H9 (cell line): ENCODE data around the gene DUSP2. TPM values are rescaled to one million over a fixed set of nuclear protein-coding genes. Genes with fewer than 3 reads are reported as not detected.

ENCODE experiments used
- DNase-seq: peaks from one replicate; pipeline ENCODE4 v3.0.0-alpha.2; 2017
- H2AFZ ChIP-seq: one replicate; pipeline ENCODE4 v1.6.1; 2013; ENCODE audit warnings: mild to moderate bottlenecking, low read length, control low read depth, moderate library complexity
- H2AK5ac ChIP-seq: 2 replicates; pipeline ENCODE4 v1.6.1; 2013; ENCODE audit warnings: low read length, control low read depth, mixed read lengths; ENCODE audit not compliant: insufficient read length
- H2BK120ac ChIP-seq: one replicate; pipeline ENCODE4 v1.6.1; 2013; ENCODE audit warnings: low read depth, mild to moderate bottlenecking, low read length, control low read depth, inconsistent platforms; ENCODE audit not compliant: poor library complexity, severe bottlenecking
- H2BK12ac ChIP-seq: 2 replicates; pipeline ENCODE4 v1.6.1; 2013; ENCODE audit warnings: low read length, control low read depth, mixed read lengths, low read depth; ENCODE audit not compliant: insufficient read length
- H2BK15ac ChIP-seq: 2 replicates; pipeline ENCODE4 v1.6.1; 2013; ENCODE audit warnings: low read depth, low read length, control low read depth
- H2BK20ac ChIP-seq: one replicate; pipeline ENCODE4 v1.6.1; 2013; ENCODE audit warnings: low read depth, mild to moderate bottlenecking, low read length, control low read depth, inconsistent platforms; ENCODE audit not compliant: poor library complexity, severe bottlenecking
- H2BK5ac ChIP-seq: 2 replicates; pipeline ENCODE4 v1.6.1; 2013; ENCODE audit warnings: low read length, control low read depth, mixed read lengths; ENCODE audit not compliant: insufficient read length
- H3K14ac ChIP-seq: 2 replicates; pipeline ENCODE4 v1.6.1; 2013; ENCODE audit warnings: low read length, control low read depth; ENCODE audit not compliant: insufficient read depth
- H3K18ac ChIP-seq: 2 replicates; pipeline ENCODE4 v1.6.1; 2013; ENCODE audit warnings: low read depth, mild to moderate bottlenecking, mixed read lengths, low read length, control low read depth; ENCODE audit not compliant: insufficient read length
- H3K23ac ChIP-seq: 2 replicates; pipeline ENCODE4 v1.6.1; 2013; ENCODE audit warnings: low read length, control low read depth, mixed read lengths, low read depth; ENCODE audit not compliant: insufficient read length
- H3K23me2 ChIP-seq: 2 replicates; pipeline ENCODE4 v1.6.1; 2013; ENCODE audit warnings: low read depth, mild to moderate bottlenecking, mixed read lengths, low read length, control low read depth; ENCODE audit not compliant: insufficient read length, poor library complexity, severe bottlenecking
- H3K27ac ChIP-seq: 2 replicates; pipeline ENCODE4 v1.5.1; 2013; ENCODE audit warnings: low read length, control low read depth, mixed read lengths, low read depth; ENCODE audit not compliant: insufficient read length
- H3K27me3 ChIP-seq: 2 replicates; pipeline ENCODE4 v1.6.1; 2013; ENCODE audit warnings: low read length, control low read depth, inconsistent platforms; ENCODE audit not compliant: insufficient read depth
- H3K4ac ChIP-seq: 2 replicates; pipeline ENCODE4 v1.6.1; 2013; ENCODE audit warnings: low read depth, mild to moderate bottlenecking, control low read depth, inconsistent platforms, low read length, moderate library complexity
- H3K4me1 ChIP-seq: 2 replicates; pipeline ENCODE4 v1.6.1; 2013; ENCODE audit warnings: low read length, control low read depth, inconsistent platforms; ENCODE audit not compliant: insufficient read depth
- H3K4me2 ChIP-seq: 2 replicates; pipeline ENCODE4 v1.6.1; 2013; ENCODE audit warnings: low read length, control low read depth, mixed read lengths; ENCODE audit not compliant: insufficient read length, insufficient read depth
- H3K56ac ChIP-seq: 2 replicates; pipeline ENCODE4 v1.6.1; 2013; ENCODE audit warnings: low read depth, mild to moderate bottlenecking, mixed read lengths, low read length, control low read depth; ENCODE audit not compliant: insufficient read length
- H3K79me1 ChIP-seq: 2 replicates; pipeline ENCODE4 v1.6.1; 2013; ENCODE audit warnings: low read depth, mild to moderate bottlenecking, moderate library complexity, low read length, control low read depth, inconsistent platforms; ENCODE audit not compliant: insufficient read depth, poor library complexity, severe bottlenecking
- H3K79me2 ChIP-seq: 2 replicates; pipeline ENCODE4 v1.6.1; 2013; ENCODE audit warnings: low read length, control low read depth, inconsistent platforms; ENCODE audit not compliant: insufficient read depth
- H3K9ac ChIP-seq: 2 replicates; pipeline ENCODE4 v1.6.1; 2013; ENCODE audit warnings: low read length, control low read depth, mixed read lengths; ENCODE audit not compliant: insufficient read length; ENCODE audit errors: extremely low read depth
- H3K9me3 ChIP-seq: one replicate; pipeline ENCODE4 v1.6.1; 2013; ENCODE audit warnings: low read depth, low read length, inconsistent platforms; ENCODE audit not compliant: control insufficient read depth
- H3T11ph ChIP-seq: one replicate; pipeline ENCODE4 v1.6.1; 2013; ENCODE audit warnings: mild to moderate bottlenecking, low read length, control low read depth, inconsistent platforms
- H4K20me1 ChIP-seq: one replicate; pipeline ENCODE4 v1.6.1; 2013; ENCODE audit not compliant: control insufficient read depth, insufficient read length, insufficient read depth
- H4K5ac ChIP-seq: 2 replicates; pipeline ENCODE4 v1.6.1; 2013; ENCODE audit warnings: low read depth, mild to moderate bottlenecking, mixed read lengths, low read length, control low read depth; ENCODE audit not compliant: insufficient read length
- H4K8ac ChIP-seq: replicated peaks from 2 replicates; pipeline ENCODE4 v1.6.1; 2013; ENCODE audit warnings: low read length, control low read depth, mixed read lengths, low read depth; ENCODE audit not compliant: insufficient read length
- H4K91ac ChIP-seq: 2 replicates; pipeline ENCODE4 v1.6.1; 2013; ENCODE audit warnings: low read depth, mild to moderate bottlenecking, moderate library complexity, mixed read lengths, low read length, control low read depth; ENCODE audit not compliant: insufficient read length
- H3K27ac Mint-ChIP-seq, 3 experiments: 2 replicates in 2 of 3; 3 replicates in 1 of 3; pipeline ENCODE4 v1.8.0; 2020 to 2021; ENCODE audit warnings: mixed read lengths in 3 of 3, mild to moderate bottlenecking in 1 of 3, moderate library complexity in 1 of 3
- H3K27me3 Mint-ChIP-seq: 2 replicates; pipeline ENCODE4 v1.8.0; 2021; ENCODE audit warnings: low read depth, mild to moderate bottlenecking, moderate library complexity, mixed read lengths
- H3K36me3 Mint-ChIP-seq, 3 experiments: 2 replicates in 2 of 3; 3 replicates in 1 of 3; pipeline ENCODE4 v1.8.0; 2020 to 2021; ENCODE audit warnings: low read depth in 3 of 3, mixed read lengths in 3 of 3; ENCODE audit not compliant: insufficient read depth in 1 of 3
- H3K4me1 Mint-ChIP-seq, 2 experiments: 2 replicates each; pipeline ENCODE4 v1.8.0; 2020; ENCODE audit warnings: mixed read lengths in 2 of 2
- H3K4me3 Mint-ChIP-seq, 2 experiments: 2 replicates in 1 of 2; 3 replicates in 1 of 2; pipeline ENCODE4 v1.8.0; 2020 to 2021; ENCODE audit warnings: mild to moderate bottlenecking in 2 of 2, mixed read lengths in 2 of 2, moderate library complexity in 1 of 2
- H3K9me3 Mint-ChIP-seq, 2 experiments: 2 replicates in 1 of 2; 3 replicates in 1 of 2; pipeline ENCODE4 v1.8.0; 2020; ENCODE audit warnings: mild to moderate bottlenecking in 2 of 2, mixed read lengths in 2 of 2, moderate library complexity in 1 of 2
- CTCF ChIP-seq: fragments of 200-600 bp; sonication (generic); conservative IDR thresholded peaks from 3 replicates; pipeline ENCODE4 v1.8.0; 2021; ENCODE audit warnings: antibody characterized with exemption, mild to moderate bottlenecking
- whole genome bisulfite sequencing: extraction: QIAGEN DNeasy Blood & Tissue Kit; methylation state at CpG from one replicate; pipeline ENCODE4 v1.1.7; 2013; ENCODE audit warnings: missing lambda C conversion rate, low lambda C conversion rate, mixed read lengths; ENCODE audit not compliant: insufficient read length; ENCODE audit errors: extremely low coverage; 5-methylcytosine and 5-hydroxymethylcytosine counted together
- total RNA-seq: library from RNA; stranded (reverse); gene quantifications from 2 replicates; pipeline ENCODE4 v1.2.1, GENCODE V29; 2021

The DUSP2 gene
- total RNA-seq, 1 experiment from 2014 or later, result 14.9 TPM

- H2AFZ ChIP-seq, result no peak overlapping the region
- TF ChIP-seq CTCF, result no peak
- no peak overlapping the region for H3K4me3 Mint-ChIP-seq
Measured at GRCh38 chr2:96131152-96131812, 14.0 kb downstream of the DUSP2 start.

More at GRCh38 chr2:96131152-96131812, 14.0 kb downstream of the DUSP2 start:
- Histone ChIP-seq H3T11ph (no peak overlapping the region), H2BK5ac (no peak overlapping the region), H2AK5ac (no peak overlapping the region), H3K4ac (no peak overlapping the region), H3K9ac (no peak overlapping the region), H3K27me3 (no peaks in the 10 kb centered on the region), H3K9me3 (no peaks in the 10 kb centered on the region), H3K79me2 (no peaks in the 10 kb centered on the region), H2BK20ac (no peak overlapping the region), H3K56ac (no peak overlapping the region), H4K5ac (no peak overlapping the region), H4K8ac (no peak overlapping the region), H3K27ac (no peak overlapping the region), H2BK12ac (no peak overlapping the region), H3K14ac (peak overlapping the region; percentile 46; the same call in 1 of the 2 replicates), H3K4me2 (no peak overlapping the region), H3K23ac (no peak overlapping the region), H4K20me1 (no peaks in the 10 kb centered on the region), H3K18ac (no peak overlapping the region), H3K4me1 (no peaks in the 10 kb centered on the region), H2BK120ac (no peak overlapping the region), H2BK15ac (no peak overlapping the region), H3K23me2 (no peaks in the 10 kb centered on the region), H4K91ac (no peak overlapping the region), H3K79me1 (no peaks in the 10 kb centered on the region)
- DNase-seq, result no peak
- H3K9me3 Mint-ChIP-seq, result no peaks in the 10 kb centered on the region
- no peaks in the 10 kb centered on the region for H3K36me3 Mint-ChIP-seq
- H3K27ac Mint-ChIP-seq, result peak overlapping the region in 1 of 3 experiments; percentile 68; a peak in 1 of 7 replicates
- H3K27me3 Mint-ChIP-seq, result peaks cover 22% of the 10 kb centered on the region
- no CpG with 5 or more reads among the region's 10 CpGs for WGBS
- H3K4me1 Mint-ChIP-seq, result no peaks in the 10 kb centered on the region
